Stimulated activated CD4-positive, alpha-beta T cell treated with anti-CD3 and anti-CD28 coated beads, Interleukin-4, amount 100 ng/mL, for 24 hours (primary cell): Measurements from ENCODE around the gene ZNF283.
"Not testable (repeated sequence)": the region's sequence is repeated elsewhere in the genome, so short reads cannot be mapped to it uniquely, and the experiment has no call there.

Experiments used
- DNase-seq: peaks from one replicate; pipeline ENCODE4 v3.0.0-alpha.2; 2020

Gene ZNF283

GRCh38 chr19:43802216-43802951 lies 24.7 kb upstream of the ZNF283 start, which contains the start of gene LYPD5:
Gene LYPD5, minus strand, starts transcription at chr19:43802447. Its CDS starts 67 bp downstream, at chr19:43802380.
- no peak for DNase-seq

GRCh38 chr19:43804432-43804831 lies 22.7 kb upstream of the ZNF283 start:
- no peak for DNase-seq

- DNase-seq = not testable (repeated sequence)
Measured at GRCh38 chr19:43806401-43806800, 20.7 kb upstream of the ZNF283 start.

GRCh38 chr19:43806848-43807247 lies 20.3 kb upstream of the ZNF283 start:
- no peak for DNase-seq

- DNase-seq = no peak
Measured at GRCh38 chr19:43807651-43808050, 19.5 kb upstream of the ZNF283 start.

- peak; percentile 19 for DNase-seq
Measured at GRCh38 chr19:43809762-43810696, 17.1 kb upstream of the ZNF283 start.

GRCh38 chr19:43811837-43812236 lies 15.3 kb upstream of the ZNF283 start:
- DNase-seq = no peak

GRCh38 chr19:43812259-43812658 lies 14.9 kb upstream of the ZNF283 start:
- no peak for DNase-seq

GRCh38 chr19:43812688-43813087 lies 14.4 kb upstream of the ZNF283 start:
- no peak for DNase-seq

- DNase-seq = no peak
Measured at GRCh38 chr19:43814663-43815352, 12.3 kb upstream of the ZNF283 start.

GRCh38 chr19:43817454-43817853 lies 9.7 kb upstream of the ZNF283 start:
- not testable (repeated sequence) for DNase-seq

GRCh38 chr19:43818500-43818899 lies 8.6 kb upstream of the ZNF283 start:
- DNase-seq = no peak

GRCh38 chr19:43820098-43820883 lies 6.8 kb upstream of the ZNF283 start:
- DNase-seq = peak; percentile 22

GRCh38 chr19:43820884-43821215 lies 6.3 kb upstream of the ZNF283 start:
- no peak for DNase-seq

- not testable (repeated sequence) for DNase-seq
Measured at GRCh38 chr19:43823856-43824255, 3.3 kb upstream of the ZNF283 start.

GRCh38 chr19:43824572-43824971 lies 2.5 kb upstream of the ZNF283 start:
- DNase-seq = not testable (repeated sequence)

GRCh38 chr19:43839139-43839538 lies 12.0 kb downstream of the ZNF283 start:
- no peak for DNase-seq

GRCh38 chr19:43842007-43842406 lies 14.9 kb downstream of the ZNF283 start:
- no peak for DNase-seq

GRCh38 chr19:43847246-43847645 lies 20.1 kb downstream of the ZNF283 start:
- DNase-seq = no peak

- DNase-seq = no peak
Measured at GRCh38 chr19:43847884-43848283, 20.8 kb downstream of the ZNF283 start.

GRCh38 chr19:43848821-43849220 lies 21.7 kb downstream of the ZNF283 start:
- DNase-seq = no peak

- DNase-seq = no peak
Measured at GRCh38 chr19:43858174-43858573, 31.1 kb downstream of the ZNF283 start.
